ENCODE results near the gene MCF2L.
"Not testable (repeated sequence)": the region's sequence is repeated elsewhere in the genome, so short reads cannot be mapped to it uniquely, and the experiment has no call there.

The MCF2L gene

GRCh38 chr13:113016526-113017295 is 47.7 kb downstream of the MCF2L start:
- DNase-seq = no peak

GRCh38 chr13:113017506-113018215 is 48.6 kb downstream of the MCF2L start:
- no peak for DNase-seq

- no peak for DNase-seq
These were observed 49.9 kb downstream of the MCF2L start for GRCh38 chr13:113018676-113019465.

- DNase-seq = no peak
These were observed 51.5 kb downstream of the MCF2L start for GRCh38 chr13:113020323-113021080.

GRCh38 chr13:113021391-113021790 is 52.4 kb downstream of the MCF2L start:
- DNase-seq = no peak

GRCh38 chr13:113021811-113022210 is 52.8 kb downstream of the MCF2L start:
- no peak for DNase-seq

GRCh38 chr13:113022391-113022744 is 53.4 kb downstream of the MCF2L start:
- no peak for DNase-seq

GRCh38 chr13:113022745-113023574 is 53.9 kb downstream of the MCF2L start:
- DNase-seq = no peak

- peak in 1 of 2 experiments; percentile 32 for DNase-seq
These were observed 54.8 kb downstream of the MCF2L start for GRCh38 chr13:113023694-113024430.

- DNase-seq = no peak
These were observed 55.5 kb downstream of the MCF2L start for GRCh38 chr13:113024466-113024865.

- no peak for DNase-seq
These were observed 57.4 kb downstream of the MCF2L start for GRCh38 chr13:113026391-113026910.

GRCh38 chr13:113027095-113027494 is 58.1 kb downstream of the MCF2L start:
- DNase-seq = no peak

GRCh38 chr13:113027566-113027965 is 58.6 kb downstream of the MCF2L start:
- no peak for DNase-seq

- DNase-seq = no peak
These were observed 59.5 kb downstream of the MCF2L start for GRCh38 chr13:113028336-113029060.

- DNase-seq = no peak
These were observed 60.0 kb downstream of the MCF2L start for GRCh38 chr13:113029061-113029445.

- peak in 1 of 2 experiments; percentile 69 for DNase-seq
These were observed 60.7 kb downstream of the MCF2L start for GRCh38 chr13:113029487-113030258.

GRCh38 chr13:113030259-113030640 is 61.2 kb downstream of the MCF2L start:
- DNase-seq = not testable (repeated sequence)

GRCh38 chr13:113031465-113031864 is 62.5 kb downstream of the MCF2L start:
- no peak for DNase-seq

- no peak for DNase-seq
These were observed 63.3 kb downstream of the MCF2L start for GRCh38 chr13:113032291-113032690.

Data from NCI-H526 (cell line).